ENCODE data around the gene VDAC1. TPM values are rescaled to one million over a fixed set of nuclear protein-coding genes. Genes with fewer than 3 reads are reported as not detected.

The VDAC1 gene
- total RNA-seq, 4 donors from 2014 or later: 84.4 to 121 (median 112) TPM

- TF ChIP-seq CTCF (IDR thresholded peaks at IDR 0.05; ENCODE audit: low read depth): no peak
Measured at GRCh38 chr5:133983674-133984073, 21.1 kb downstream of the VDAC1 start.

- no peak for TF ChIP-seq CTCF (IDR thresholded peaks at IDR 0.05; ENCODE audit: low read depth)
Measured at GRCh38 chr5:133981714-133982113, 23.1 kb downstream of the VDAC1 start.

- no peak for TF ChIP-seq CTCF (IDR thresholded peaks at IDR 0.05; ENCODE audit: low read depth)
Measured at GRCh38 chr5:133980652-133981051, 24.1 kb downstream of the VDAC1 start.

GRCh38 chr5:133978943-133979342, 25.8 kb downstream of the VDAC1 start:
- no peak for TF ChIP-seq CTCF (IDR thresholded peaks at IDR 0.05; ENCODE audit: low read depth)

GRCh38 chr5:133977858-133978257, 26.9 kb downstream of the VDAC1 start:
- no peak for TF ChIP-seq CTCF (IDR thresholded peaks at IDR 0.05; ENCODE audit: low read depth)

- no peak for TF ChIP-seq CTCF (IDR thresholded peaks at IDR 0.05; ENCODE audit: low read depth)
Measured at GRCh38 chr5:133977161-133977787, 27.5 kb downstream of the VDAC1 start.

GRCh38 chr5:133974142-133974541, 30.6 kb downstream of the VDAC1 start:
- TF ChIP-seq CTCF (IDR thresholded peaks at IDR 0.05; ENCODE audit: low read depth): no peak
